Tongue (tissue), 2 donors: ENCODE data around the gene ITPK1. TPM values are rescaled to one million over a fixed set of nuclear protein-coding genes. Genes with fewer than 3 reads are reported as not detected.

Experiments used
- DNase-seq: peaks from one replicate; pipeline ENCODE4 v3.0.0-alpha.2; 2015
- total RNA-seq: library from RNA; depleted of rRNA; stranded (reverse); fragments of >200 nt; gene quantifications from one replicate; pipeline ENCODE4 v1.2.3, GENCODE V29; 2014

The ITPK1 gene
- total RNA-seq, 1 donor from 2014 or later, result 15.6 TPM

DNA sequence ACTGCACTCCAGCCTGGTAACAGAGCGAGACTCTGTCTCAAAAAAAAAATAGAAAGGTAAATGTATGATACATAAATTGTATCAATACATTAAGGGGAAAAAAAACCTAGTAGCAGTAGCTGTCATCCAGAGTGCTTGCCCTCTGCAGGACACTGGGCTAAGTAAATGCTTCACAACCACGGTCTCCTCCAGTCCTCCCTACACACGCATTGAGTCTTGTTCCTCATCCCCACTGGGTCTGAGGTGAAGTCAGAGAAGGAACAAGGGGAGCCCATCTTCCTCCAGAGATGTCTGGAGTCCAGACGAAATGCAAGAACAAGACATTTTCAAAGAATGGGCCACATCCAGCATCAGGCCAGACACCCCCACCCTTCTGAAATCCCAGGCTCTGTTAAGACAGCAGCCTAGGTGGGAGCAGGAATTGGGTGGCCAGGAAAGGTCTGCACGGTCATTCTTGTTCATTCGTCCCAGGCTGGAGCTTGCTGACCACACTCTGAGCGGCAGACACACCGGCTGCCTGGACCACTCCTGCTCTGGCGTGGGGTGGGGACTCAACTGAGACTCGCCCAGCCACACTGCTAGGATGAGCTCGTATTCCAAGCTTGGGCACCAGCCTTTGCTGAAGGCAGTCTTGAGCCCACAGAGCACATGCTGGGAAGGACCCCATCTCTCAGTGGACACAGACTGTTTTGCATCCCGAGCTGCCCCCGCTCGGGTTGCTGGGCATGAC lies 147.3 kb downstream of the ITPK1 start:
- no peak for DNase-seq

DNA sequence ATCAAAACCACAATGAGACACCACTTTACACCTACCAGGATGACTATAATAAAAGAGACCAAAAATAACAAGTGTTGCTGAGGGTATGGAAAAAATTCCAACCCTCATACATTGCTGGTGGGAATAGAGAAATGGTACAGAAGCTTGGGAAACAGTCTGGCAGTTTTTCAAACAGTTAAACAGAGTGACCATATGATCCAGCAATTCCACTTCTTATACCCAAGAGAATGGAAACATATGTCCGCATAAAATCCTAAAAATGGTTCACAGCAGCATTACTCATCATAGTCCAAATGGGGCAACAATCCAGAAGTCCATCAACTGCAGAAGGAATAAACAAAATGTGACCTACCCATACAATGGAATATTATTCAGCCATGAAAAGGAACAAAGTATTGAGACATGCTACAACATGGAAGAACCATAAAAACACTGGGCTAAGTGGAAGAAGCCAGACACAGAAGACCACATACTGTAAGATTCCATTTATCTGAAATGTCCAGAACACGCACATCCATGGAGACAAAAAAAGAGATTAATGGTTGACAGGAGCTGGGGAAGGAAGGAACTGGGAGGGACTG lies 148.3 kb downstream of the ITPK1 start:
- no peak for DNase-seq

DNA sequence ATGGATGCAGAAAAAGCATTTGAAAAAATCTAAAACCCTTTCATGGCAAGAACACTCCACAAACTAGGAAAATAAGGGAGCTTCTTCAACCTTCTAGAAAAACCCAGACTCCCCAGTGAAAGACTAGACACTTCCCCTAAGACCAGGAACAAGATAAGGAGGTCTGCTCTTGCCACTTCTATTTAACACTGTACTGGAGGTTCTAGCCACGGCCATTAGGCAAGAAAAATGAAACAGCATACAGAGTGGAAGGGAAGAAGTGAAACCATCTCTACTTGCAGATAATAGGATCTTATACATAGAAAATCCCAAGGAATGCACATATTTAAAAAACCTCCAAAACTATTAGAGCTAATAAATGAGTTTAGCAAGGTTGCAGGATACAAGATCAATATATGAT lies 150.4 kb downstream of the ITPK1 start:
- DNase-seq, result no peak

DNA sequence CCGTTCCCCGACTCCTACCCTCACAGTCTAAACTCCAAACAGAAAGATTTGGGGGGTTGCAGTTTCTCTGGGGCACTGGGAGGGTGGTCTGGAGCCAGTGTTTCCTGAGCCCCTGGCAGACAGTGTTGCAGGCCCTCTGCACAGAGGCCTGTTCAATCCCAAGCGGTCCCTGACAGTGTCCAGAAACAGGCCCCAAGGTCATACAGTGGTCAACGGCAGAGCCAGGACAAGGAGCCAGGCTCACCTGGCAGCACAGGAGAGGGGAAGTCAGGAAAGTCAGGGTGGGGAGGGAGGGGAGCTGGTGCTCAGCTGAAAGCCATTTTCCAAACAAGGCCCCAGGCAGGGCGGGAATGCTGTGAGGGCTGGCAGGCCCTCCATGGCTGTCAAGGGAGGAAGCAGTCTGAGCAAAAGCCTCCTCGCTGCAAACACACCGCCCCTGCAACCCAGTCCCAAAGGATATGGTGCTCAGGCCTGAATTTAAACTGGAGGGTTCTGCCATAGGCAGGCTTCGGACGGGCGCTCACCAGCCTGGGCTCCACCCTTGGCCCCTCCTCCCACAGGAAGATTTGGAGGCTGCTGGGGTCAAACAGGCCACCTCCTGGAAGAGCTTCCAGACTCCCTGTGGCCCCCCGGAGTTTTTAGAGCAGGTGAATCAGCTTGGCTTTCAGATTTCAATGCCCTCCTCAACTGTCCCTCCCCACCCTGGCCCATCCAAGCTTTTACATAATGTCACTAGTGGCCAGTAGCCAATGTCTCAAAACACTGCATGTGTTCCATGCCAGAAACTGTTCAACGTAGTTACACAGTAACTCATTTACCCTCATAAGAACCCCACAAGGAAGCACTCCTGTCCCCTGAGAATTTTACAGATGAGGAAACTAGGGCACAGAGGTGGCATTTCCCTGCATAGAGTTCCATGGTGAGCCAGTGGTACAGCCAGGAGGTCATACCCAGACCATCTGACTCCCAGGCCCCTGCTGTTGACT lies 151.3 kb downstream of the ITPK1 start:
- DNase-seq, result no peak

DNA sequence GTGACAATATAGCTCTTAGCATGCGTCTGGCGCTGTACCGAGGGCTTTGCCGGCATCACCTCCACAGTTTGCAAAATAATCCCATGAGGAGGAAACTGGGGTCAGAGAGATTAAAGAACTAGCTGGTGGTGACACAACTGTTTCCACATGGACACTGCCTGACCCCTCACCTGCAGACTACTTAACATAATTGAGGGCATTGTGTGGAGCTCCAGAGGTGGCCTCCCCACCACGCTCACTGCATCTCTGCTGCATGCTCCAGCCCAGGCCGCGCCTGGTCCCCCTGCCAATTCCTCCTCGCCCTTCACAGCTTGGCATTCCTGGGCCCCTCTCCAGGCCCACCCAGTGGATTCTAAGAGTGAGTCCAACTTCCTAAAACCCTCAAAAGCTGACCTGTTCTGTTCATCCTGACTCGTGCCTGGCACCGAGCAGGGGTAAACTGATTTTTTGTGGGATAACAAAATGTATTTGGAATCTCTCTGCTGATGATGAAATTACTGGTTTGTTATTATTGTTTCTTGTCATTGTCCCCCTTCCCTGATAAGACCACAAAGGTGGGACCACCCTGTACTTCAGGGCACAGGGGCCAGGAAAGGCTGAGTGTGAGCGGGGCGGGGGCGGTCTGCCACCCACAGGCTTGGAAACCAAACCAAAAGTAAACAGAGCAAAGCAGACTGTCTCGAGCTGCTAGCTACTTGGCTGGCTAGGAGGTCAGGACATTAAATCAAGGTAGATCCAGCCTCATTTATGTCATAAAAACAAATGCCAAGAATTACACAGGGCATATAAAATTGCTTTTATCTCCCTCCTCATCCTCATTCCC lies 152.2 kb downstream of the ITPK1 start:
- peak; percentile 61 for DNase-seq

DNA sequence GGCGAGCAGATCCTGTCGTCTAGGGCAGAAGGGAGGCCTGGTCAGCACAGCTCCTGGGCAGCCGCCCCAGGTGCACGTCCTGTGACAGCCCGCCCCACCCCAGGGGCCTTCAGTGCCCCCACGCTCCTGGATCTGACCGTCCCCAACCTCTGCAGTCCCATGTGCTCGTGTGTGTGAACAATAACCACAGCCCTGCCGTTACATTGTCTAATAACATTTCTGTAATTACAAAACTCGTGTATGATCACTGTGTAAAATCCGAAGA lies 153.0 kb downstream of the ITPK1 start:
- DNase-seq, result no peak

DNA sequence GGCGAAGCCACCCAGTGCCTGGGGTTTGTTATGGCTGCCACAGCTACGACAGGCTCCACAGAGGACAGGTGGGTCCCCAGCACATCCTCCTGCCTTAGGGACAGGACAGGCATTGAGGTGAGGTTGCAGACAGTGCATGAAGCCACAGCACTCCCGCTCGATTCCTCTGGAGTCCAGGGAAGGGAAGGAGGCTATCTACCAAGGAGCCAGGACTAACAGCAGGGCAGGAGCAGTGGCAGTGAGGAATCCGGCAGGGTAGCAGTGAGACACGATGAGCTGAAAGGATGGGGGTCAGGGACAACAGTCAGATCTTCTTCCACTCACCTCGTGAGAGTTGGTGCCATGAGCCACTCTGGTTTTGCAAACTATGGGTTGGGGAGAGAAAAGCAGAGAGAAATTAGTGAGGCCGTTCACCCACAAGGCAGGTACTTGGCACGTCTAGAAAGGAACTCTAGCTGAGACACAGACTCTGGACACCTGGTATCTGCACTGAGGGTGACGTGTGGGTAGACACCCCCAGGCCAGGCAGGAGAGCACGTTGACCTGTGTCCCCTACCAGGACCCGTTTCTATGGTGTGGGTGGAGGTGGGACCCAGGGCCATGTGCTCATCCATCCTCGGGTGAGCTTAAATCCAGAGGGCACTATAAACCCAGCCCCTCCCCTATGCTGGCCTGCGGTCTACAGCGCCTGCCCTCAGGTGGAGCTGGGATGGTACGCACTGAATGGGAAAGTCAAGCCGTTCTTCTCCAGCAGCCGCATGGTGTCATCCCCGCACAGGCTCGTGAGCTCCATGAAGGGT lies 153.5 kb downstream of the ITPK1 start:
- no peak for DNase-seq

DNA sequence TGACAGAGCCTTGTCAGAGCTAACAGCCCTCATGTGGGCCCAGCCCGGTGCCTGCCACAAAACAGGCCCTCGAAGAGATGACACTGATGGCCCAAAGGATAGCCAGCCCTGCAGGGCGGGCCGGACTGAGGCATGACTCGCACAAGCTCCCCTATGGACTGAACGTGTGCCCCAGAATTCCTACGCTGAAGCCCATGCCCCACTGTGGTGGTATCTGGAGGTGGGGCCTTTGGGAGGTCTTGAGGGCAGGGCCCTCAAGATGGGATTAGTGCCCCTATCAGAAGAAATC lies 154.2 kb downstream of the ITPK1 start:
- no peak for DNase-seq

DNA sequence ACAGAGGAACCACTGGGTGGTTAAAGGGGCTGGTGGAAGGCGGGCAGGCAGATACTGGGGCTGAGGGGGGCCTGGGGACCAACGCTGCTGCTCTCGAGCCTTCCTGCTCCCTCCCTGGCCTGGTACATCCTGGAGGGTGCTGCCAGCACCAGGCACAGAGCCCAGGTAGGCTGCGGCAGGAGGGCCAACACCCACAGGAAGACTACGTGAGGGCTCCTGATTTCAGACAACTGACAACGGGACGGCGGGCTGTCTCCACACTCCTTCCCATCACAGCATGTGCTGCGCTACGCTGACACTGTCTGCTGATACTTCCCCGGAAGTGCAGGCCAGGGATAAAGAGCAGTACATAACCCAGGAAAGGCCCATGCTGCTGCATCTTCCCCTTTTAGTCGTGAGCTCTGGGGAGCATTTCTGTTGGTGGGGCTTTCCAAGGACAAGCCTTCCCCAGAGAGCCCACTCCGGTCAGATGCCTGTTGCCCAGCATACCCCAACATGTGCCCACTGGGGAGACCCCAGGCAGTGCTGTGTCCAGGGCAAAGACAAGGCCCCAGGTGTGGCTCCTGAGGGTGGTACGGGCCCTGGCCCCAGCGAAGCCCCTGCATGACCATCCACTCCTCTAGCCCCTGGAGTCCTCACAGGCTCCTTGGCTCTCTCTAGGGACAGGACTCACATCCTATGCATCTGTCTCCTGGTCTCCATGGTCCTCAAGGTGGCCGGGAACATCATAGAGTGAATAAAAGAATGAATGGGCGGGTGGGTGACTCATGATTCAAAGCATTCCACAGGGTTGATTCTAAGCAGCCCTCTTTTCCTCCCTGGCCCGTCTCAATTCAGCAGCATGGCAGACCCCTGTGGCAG lies 154.8 kb downstream of the ITPK1 start:
- no peak for DNase-seq

DNA sequence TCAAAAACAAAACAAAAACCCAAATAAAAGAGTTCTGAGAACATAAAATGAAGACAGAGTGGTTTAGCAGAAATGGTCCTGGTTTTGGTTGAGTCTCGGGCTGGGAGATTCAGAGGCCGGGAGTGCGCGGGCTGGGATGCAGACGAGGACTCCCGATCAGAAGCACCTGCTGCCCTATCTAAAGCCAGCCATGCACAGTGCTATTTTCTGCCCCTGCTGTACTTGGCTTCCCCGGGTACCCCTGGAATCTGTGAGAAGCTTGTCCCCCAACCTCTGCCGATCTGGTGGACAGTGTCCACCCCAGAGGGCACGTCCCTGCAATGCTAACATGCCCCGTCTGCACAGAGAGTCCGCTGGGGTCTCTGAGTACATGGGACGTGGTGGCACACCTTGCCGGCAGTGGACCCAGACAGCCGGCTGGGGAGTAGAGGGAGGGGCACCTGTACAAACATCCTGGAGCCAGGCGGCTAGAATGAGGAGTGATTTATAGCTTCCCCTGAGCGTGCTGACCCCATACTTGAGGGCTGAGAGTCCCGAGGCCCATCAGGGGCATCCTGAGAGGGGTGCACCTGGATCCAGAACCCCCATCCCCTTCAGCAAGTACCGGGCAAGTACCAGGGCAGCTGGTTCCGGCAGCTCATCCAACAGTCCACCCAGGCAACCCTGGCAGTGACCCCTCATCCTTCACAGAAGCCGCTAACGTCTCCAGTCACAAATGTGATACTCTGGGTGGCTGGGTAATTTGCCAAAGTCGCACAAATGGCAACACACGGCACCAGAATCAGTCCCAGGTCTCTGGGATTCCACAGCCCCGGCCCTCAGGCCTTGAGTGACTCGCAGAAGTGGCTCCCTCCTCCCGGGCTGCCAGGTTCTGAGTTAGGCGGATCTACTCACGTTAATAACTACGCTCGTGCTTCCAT lies 155.7 kb downstream of the ITPK1 start:
- no peak for DNase-seq

DNA sequence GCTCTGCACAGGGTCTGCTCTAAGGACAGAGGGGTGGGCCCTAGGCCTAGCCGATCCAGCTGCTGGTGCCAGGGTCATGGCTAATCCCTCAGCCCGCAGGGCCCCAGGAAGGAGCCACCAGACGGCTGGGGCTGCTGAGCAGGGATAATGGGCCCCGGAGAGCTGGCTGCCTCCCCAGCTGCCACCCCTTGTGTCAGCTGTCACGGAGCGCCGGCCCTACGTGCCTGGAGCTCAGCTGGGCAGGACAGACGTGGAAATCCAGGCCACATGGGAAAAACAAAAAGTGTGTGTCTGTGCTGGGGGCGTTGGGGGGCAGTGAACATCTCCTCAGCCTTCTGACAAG lies 156.6 kb downstream of the ITPK1 start:
- DNase-seq, result peak; percentile 90

DNA sequence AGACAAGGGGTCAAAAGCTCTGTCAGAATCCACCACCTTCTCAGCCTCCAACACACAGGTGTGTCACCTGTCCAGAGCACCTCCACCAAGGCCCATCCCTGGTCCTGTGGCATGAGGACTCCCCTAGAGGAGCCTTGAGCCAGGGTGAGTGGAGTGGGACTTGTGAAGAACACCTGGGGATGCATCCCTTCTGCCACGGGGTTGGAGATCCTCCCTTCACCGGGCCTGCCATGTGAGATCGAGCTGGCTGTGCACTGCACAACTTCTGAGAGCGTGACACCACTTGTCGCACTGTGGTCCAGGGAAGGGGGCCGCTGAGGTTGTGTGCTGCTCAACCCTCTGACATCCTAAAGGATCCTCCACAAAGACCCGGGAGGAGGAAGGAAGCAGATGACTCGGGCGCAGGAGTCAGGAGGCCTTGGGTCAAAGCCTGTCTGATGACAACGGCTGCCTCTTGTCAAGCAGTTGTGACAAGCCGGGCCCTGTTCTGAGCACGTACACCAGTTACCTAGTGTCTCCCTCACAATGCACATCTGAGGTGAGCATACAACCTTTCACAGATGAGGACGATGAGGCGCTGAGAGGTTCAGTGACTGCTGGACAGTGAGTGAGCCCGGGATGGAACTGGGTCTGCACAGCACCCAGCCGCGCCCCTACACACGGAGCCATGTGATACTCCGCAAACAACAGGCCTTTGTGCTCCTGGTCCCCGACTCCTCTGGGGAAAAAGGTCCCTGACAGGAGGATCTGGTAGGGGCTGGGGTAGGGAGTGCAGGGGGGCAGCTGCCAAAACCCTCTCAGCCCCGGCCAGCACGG lies 157.1 kb downstream of the ITPK1 start:
- DNase-seq, result no peak

DNA sequence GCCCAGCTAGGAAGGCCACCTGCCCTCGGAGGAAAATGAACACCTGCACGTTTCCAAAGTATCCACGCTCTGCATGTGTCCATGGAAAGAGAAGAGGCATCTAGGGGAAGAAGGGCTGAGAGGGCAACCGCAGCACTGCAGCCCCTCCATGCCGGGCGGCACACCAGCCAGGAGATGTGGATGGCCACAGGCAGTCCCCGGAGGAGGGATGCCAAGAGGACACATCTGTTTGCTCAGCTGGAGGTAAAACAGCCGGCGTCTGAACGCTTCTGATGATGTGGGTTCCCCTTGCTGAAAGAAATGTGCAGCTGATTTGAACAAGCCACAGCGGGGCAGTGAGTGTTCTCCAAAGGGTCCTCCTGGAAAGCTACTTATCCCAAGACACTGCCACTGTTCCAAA lies 158.8 kb downstream of the ITPK1 start:
- DNase-seq, result peak; percentile 52

DNA sequence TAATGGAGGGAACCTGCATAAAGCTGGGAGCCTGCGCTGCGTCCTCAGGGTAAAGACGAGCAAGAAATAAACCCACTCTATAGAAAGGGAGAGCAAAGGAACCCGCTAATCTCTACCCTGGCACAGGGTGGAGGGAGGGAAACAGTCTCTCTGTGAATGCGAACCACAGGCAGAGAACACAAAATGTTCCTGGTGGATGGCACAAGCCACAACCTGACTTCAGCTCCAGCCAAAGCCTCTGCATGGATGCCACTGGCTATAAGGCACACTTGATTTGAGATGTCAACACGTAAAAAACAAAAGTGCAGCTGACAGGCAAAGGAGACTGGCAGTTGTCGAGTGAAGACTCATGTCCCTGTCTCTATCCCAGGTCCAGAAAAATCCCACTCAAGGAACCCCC lies 160.3 kb downstream of the ITPK1 start:
- no peak for DNase-seq

DNA sequence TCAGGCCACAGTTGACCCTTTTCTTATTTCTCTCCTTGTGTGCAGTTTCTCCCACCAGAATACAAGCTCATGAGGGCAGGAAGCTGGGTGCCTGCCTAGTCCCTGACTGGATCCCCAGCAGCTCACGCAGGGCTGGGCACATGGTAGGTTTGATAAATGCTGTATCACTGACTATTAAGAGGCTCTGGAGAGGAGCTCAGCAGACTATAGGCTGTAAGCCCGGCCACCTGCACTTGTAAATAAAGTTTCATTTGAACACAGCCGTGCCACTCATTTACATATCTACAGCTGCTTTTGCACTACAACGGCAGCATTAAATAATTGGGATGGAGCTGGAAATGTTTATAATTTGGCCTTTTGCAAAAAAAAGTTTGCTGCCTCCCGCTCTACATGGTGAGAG lies 160.8 kb downstream of the ITPK1 start:
- DNase-seq, result no peak

DNA sequence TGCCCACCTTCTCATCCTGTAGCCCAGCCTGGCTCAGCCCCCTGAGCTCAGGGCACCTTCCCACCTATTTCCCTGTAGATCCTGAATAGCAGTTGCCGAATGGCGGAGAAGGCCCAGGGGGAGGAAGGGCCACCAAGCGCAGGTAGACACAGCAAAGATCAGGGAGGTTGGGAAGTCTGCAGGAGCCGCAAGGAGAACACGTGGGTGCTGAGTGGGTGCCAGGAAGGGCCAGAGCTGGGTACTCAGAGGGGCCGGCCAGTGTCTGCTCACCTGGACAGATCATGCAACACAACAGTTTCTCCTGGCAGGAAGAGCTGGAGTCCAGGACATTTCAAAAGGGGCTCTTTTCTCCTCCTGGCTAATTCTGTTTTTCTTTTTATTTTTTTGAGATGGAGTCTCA lies 162.2 kb downstream of the ITPK1 start:
- DNase-seq, result no peak

DNA sequence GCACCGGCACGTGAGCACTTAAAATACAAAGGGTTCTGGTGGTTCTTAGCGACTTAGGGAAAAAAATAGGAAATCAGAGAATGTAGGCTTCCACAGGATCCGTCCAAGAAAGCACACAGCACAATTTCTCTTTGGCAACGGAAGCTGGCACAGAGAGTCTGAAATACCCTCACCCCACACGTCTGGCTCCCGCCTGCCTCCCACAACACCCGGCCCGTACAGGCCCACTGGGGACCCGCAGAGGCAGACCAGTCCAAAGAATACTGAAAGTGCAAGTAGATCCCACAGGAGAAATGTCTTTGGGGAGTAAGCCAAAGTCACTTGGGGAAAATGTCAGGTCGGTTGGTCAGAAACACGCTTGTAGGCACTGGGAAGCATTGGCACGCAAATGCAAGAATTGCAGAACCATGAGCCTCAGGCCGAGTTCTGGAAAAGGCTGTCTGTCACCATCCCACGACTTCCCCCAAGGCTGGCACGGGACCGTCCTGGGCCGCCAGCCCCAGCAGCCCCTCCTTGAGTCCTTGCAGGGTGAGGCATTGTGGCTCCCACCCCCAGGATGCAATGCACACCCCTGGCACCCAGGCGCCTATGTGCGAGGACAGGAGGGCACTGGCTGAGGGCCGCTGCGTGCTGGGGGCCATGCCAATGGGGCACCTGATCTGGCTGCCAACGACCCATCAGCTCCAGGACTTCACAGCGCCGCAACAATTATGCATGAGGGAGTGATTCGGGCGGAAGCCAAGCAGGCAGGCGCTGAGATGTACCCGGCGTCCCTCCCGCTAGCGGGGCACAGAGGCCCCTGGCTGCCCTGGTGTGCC lies 163.0 kb downstream of the ITPK1 start:
- DNase-seq, result no peak

DNA sequence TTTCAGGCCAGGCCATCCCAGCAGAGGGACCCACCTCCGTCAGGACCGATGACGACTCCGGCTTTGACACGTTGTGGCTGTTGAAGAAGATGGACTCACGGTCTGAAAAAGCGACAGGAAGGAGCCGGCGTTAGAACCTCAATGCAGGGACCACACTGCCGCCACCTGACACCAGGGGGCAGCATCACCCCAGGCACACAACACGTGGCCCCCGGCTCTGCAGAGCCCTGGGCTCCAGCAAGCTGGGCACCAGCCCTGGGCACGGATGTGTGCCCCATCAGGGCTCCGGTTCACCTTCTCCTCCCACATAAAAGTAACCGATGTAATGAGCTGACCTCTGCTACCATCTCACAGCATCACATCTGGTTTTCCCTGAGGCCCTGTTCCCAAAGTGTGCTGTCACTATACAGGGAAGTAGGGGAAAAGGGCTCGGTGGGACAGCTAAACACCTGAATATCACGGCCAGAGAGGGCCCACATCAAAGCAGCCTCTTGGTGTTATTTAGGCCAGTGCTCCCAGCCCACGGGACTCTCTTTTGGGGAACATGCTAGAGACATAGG lies 163.7 kb downstream of the ITPK1 start:
- peak; percentile 84 for DNase-seq
